NCI-H510A (cell line): ENCODE data around the gene TMSB15C.
"Not testable (repeated sequence)": the region's sequence is repeated elsewhere in the genome, so short reads cannot be mapped to it uniquely, and the experiment has no call there.

Source experiments
- DNase-seq: peaks from one replicate; lab custom pipeline; 2025; lab: John Stamatoyannopoulos, UW

TMSB15C gene

DNA sequence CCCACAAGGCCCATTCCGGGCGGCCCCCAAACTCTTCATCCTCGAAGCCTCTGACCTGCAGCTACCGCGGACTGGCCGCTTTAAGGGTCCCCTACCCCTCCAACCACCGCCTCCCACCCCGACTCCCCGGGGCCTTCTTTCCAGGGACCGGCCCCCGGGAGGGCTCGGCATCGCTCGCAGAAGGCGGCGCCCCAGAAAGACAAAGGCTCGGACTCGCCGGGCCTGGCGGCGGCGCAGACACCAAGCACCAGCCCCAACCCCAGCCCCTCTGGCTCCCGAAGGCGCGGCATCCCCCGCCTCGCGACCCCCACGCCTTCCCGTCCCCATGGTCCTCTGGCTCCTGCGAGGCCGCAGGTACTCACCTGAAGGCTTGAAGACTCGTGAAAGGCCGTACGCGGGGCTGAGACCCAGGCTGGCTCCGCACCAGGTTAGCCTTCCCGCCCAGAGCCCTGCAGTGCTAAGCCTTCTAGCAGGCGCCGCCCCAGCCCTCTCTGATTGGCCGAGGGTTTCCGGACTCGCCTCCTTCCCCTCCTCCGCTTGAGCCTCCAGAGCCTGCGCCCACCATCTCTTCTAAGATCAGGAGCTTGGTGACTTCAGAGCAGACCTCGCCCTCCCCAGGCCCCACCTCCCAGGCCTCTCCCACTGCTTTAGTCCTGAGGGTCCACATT is at the start of gene TMSB15C:
Gene TMSB15C (minus strand): TSS at position 459 of the 668 bp plus-strand sequence.
- DNase-seq: not testable (repeated sequence)

- no peak for DNase-seq
Observed at GRCh38 chrX:104122829-104123228, 46.8 kb upstream of the TMSB15C start.

DNA sequence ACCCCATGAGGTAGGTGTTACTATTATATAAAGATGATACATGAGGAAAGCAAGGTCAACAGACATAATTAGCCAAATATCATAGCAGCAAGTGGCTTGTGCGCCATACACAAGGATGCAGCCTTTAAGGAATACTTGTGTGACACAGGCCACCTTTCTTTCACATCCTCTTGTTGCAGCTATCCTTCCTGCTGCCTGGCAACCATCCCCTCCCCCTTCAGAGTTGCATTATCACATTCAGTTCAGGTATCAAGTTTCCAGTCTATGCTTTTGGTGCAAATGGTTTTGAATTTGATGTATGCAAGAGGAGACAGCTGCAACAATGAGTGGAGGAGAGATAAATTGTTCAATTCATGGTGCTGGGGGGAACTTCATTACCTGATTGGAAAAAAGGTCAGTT is 42.7 kb upstream of the TMSB15C start:
- DNase-seq: no peak

GRCh38 chrX:104117759-104118158 is 41.7 kb upstream of the TMSB15C start:
- DNase-seq: no peak

DNA sequence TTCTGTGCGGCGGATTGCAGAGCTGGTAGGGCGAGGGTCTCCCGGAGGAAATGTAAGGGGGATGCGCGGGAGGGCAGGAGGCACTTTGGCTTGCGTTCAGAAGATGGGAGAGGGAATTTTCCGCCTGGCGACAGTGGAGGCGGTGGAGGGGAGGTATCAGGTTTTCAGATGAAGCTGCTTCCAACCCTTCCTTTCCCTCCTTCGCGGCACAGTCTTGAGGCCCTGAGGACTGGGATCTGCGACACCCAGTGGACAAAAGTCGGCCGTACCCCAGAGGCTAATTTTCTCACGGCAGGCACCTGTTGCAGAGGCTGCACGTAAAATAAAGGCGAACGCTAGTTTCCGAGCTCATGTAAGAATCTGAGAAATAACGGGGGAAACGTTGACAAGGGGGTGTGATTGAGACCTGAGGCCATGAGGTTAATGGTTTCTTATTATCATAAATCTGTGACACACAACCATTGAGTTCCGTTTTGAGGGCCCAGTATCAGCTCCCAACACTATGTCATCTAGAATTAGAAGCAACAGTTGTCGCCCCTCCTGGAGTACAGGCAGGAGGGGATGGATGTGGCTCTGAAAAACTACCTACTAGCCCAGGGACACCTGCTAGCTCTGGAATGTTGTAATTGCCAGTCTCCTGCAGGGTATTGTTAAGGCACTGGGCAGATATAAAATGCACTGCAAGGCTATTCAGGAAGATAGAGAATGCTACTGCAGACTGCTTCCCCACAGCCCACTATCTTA is 37.4 kb upstream of the TMSB15C start:
- DNase-seq: peak; percentile 6

- peak; percentile 58 for DNase-seq
Observed at GRCh38 chrX:104112326-104112951, 36.4 kb upstream of the TMSB15C start, which contains the start of gene ZCCHC18. TSS of gene ZCCHC18 (plus strand) at chrX:104112523. CDS start at chrX:104114112, 1,589 bp downstream.

- DNase-seq: not testable (repeated sequence)
Observed at GRCh38 chrX:104110491-104111240, 34.6 kb upstream of the TMSB15C start.

DNA sequence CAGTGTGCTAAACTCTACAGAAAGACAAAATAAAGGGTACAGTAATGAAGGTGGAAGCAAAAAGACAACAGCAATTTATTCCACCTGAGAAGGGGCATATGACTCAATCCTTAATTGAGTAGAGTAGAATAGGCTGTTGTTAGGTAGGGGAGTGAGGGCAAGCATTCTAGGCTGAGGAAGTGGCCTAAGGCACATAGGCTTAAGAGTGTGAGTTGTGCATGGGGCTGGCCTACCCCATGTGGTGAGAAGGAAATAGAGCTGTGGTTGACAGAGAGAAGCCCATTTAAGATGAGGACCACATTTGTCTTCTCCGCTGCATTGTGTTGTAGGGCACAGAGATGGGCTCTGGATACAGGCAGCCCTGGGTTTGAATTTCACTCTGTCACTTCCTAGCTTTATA is 32.9 kb upstream of the TMSB15C start:
- DNase-seq: no peak

- DNase-seq: no peak
Observed at GRCh38 chrX:104105330-104106262, 29.6 kb upstream of the TMSB15C start.

DNA sequence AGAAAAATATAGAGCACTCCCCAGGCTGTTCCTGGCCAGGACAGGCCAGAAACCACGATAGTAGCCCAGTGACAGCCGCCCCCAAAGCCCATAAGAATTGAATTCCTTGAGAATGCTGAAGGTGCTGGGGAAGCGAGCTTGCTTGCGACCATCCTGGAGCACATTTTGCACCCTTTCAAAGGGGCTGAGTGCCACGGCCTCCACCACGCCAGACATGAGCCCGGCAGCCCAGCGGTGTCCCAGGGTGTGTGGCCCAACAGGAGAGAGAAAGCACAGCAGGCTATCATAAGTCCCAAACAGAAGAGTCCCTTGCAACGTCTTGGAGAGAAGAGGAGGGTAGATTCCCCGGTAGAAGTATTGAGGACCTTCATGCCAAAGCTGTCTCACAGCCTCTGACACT is 28.6 kb upstream of the TMSB15C start:
- no peak for DNase-seq

GRCh38 chrX:104098919-104099318 is 22.9 kb upstream of the TMSB15C start:
- no peak for DNase-seq

- DNase-seq: peak; percentile 25
Observed at GRCh38 chrX:104098151-104098808, 22.2 kb upstream of the TMSB15C start.

GRCh38 chrX:104085919-104086318 is 9.9 kb upstream of the TMSB15C start:
- DNase-seq: no peak

GRCh38 chrX:104085477-104085876 is 9.4 kb upstream of the TMSB15C start:
- no peak for DNase-seq

GRCh38 chrX:104084534-104085277 is 8.7 kb upstream of the TMSB15C start:
- no peak for DNase-seq

DNA sequence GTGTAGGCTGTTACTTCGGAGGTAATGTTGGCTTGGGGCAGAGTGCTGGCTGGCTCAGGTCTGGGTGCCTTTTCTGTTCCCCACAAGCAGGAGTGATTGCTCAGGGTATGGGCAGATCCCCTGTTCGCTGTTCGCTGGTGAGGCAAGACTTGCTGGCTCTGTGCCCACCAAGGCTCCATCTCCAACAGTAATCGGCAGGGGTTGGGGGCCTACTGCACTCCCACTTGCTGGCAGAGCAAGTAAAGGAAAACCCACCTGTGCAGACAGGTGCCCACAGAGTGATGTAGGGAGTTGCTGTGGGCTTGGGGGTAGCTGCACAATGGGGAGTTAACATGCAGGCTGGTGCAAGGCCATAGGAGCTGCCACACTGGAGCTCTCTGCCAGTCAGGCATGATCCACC is 8.0 kb upstream of the TMSB15C start:
- no peak for DNase-seq

- not testable (repeated sequence) for DNase-seq
Observed at GRCh38 chrX:104077854-104078253, 1.8 kb upstream of the TMSB15C start.

- DNase-seq: not testable (repeated sequence)
Observed at GRCh38 chrX:104062636-104063035, 13.4 kb downstream of the TMSB15C start.

- not testable (repeated sequence) for DNase-seq
Observed at GRCh38 chrX:104054956-104055355, 21.1 kb downstream of the TMSB15C start.

- no peak for DNase-seq
Observed at GRCh38 chrX:104047171-104047570, 28.9 kb downstream of the TMSB15C start.
